Measurements from ENCODE around the gene SUSD1. TPM values are rescaled to one million over a fixed set of nuclear protein-coding genes. Genes with fewer than 3 reads are reported as not detected.

Gene SUSD1
- total RNA-seq, 1 experiment from 2014 or later, result 8.1 TPM

DNA sequence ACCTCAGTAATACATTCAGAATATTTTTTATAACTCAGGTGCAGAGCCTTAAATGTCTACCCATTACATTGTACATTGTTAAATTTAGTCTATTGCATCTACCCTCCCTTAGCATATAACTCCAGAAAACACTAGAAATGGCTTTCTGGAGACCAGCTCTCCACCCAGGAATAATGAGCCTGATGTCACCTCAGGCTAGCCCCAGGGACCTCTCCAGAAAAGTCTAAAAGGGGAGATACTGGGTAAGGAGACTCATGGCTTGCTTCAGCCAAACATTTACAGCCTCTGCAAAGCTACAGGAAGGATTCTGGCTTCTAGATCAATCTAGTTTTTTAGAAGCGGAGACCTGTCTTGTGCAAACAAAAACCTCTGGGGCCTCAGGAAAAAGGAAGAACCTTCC lies 13.8 kb upstream of the SUSD1 start:
- no peak overlapping the region for H2AK5ac ChIP-seq (ENCODE audit: insufficient read length, low read length)
- H2BK120ac ChIP-seq (ENCODE audit: low read depth, low read length, poor library complexity, severe bottlenecking), result no peak overlapping the region
- 0 out of 2 replicates have a peak, but pooled peaks cover 2% of the 10 kb centered on the region for H3K79me2 ChIP-seq (ENCODE audit: insufficient read depth, low read length)
- peak overlapping the region in 1 of 3 experiments; percentile 14; a peak in 1 of 7 replicates for H3K27ac Mint-ChIP-seq
- DNase-seq, result no peak
- no peak overlapping the region for H3K23ac ChIP-seq (ENCODE audit: insufficient read length, low read depth, low read length)
- peaks cover 18 to 19% of the 10 kb centered on the region in 2 experiments for H3K4me1 Mint-ChIP-seq
- no peak overlapping the region for H2BK12ac ChIP-seq (ENCODE audit: insufficient read length, low read depth, low read length)
- H3K14ac ChIP-seq (ENCODE audit: insufficient read depth, low read length), result no peak overlapping the region
- H3K79me1 ChIP-seq (ENCODE audit: insufficient read depth, low read depth, low read length, poor library complexity, severe bottlenecking), result no peaks in the 10 kb centered on the region
- no peaks in the 10 kb centered on the region for H3K23me2 ChIP-seq (ENCODE audit: insufficient read length, low read depth, low read length, poor library complexity, severe bottlenecking)
- peaks cover 0 to 6% (median 3%) of the 10 kb centered on the region in 3 experiments; a peak in 2 of 7 replicates for H3K36me3 Mint-ChIP-seq (ENCODE audit: insufficient read depth in 1 of 3, low read depth in 3 of 3)
- WGBS (ENCODE audit: extremely low coverage, insufficient read length, low lambda C conversion rate), result no CpG with 5 or more reads among the region's 1 CpG
- H3K18ac ChIP-seq (ENCODE audit: insufficient read length, low read depth, low read length), result no peak overlapping the region
- H4K20me1 ChIP-seq (ENCODE audit: control insufficient read depth, insufficient read depth, insufficient read length), result no peaks in the 10 kb centered on the region
- H4K5ac ChIP-seq (ENCODE audit: insufficient read length, low read depth, low read length), result no peak overlapping the region
- H3K4ac ChIP-seq (ENCODE audit: low read depth, low read length), result no peak overlapping the region
- H3K4me1 ChIP-seq (ENCODE audit: insufficient read depth, low read length), result no peaks in the 10 kb centered on the region; the same call in 1 of the 2 replicates
- no peak overlapping the region for H3K9ac ChIP-seq (ENCODE audit: extremely low read depth, insufficient read length, low read length)
- no peak overlapping the region for H2BK15ac ChIP-seq (ENCODE audit: low read depth, low read length)
- H4K8ac ChIP-seq (replicated peaks; ENCODE audit: insufficient read length, low read depth, low read length), result no peak overlapping the region
- no peak overlapping the region for H2BK20ac ChIP-seq (ENCODE audit: low read depth, low read length, poor library complexity, severe bottlenecking)
- H3T11ph ChIP-seq (ENCODE audit: low read length), result no peak overlapping the region
- no peaks in the 10 kb centered on the region for H3K9me3 Mint-ChIP-seq
- no peak for TF ChIP-seq CTCF (conservative IDR thresholded peaks at IDR 0.05)
- no peak overlapping the region for H3K27ac ChIP-seq (ENCODE audit: insufficient read length, low read depth, low read length)
- H3K4me3 Mint-ChIP-seq, result no peak overlapping the region
- H4K91ac ChIP-seq (ENCODE audit: insufficient read length, low read depth, low read length), result no peak overlapping the region
- H3K4me2 ChIP-seq (ENCODE audit: insufficient read depth, insufficient read length, low read length), result no peak overlapping the region
- no peak overlapping the region for H2BK5ac ChIP-seq (ENCODE audit: insufficient read length, low read length)
- no peak overlapping the region for H2AFZ ChIP-seq (ENCODE audit: low read length)
- H3K27me3 Mint-ChIP-seq (ENCODE audit: low read depth), result no peaks in the 10 kb centered on the region; the same call in 1 of the 2 replicates
- no peaks in the 10 kb centered on the region for H3K27me3 ChIP-seq (ENCODE audit: insufficient read depth, low read length)
- H3K56ac ChIP-seq (ENCODE audit: insufficient read length, low read depth, low read length), result no peak overlapping the region
- no peaks in the 10 kb centered on the region for H3K9me3 ChIP-seq (ENCODE audit: control insufficient read depth, low read depth, low read length)
